Measurements from ENCODE around the gene PTPRN2. TPM values are rescaled to one million over a fixed set of nuclear protein-coding genes. Genes with fewer than 3 reads are reported as not detected.

The PTPRN2 gene
- total and polyA plus RNA-seq, 2 of the 8 experiments (the other 6 are each of a cell fraction or from before 2014, with no cell fraction given): 2.6 to 4.5 TPM

- no peak for TF ChIP-seq ZNF274 (IDR thresholded peaks at IDR 0.05; ENCODE audit: borderline replicate concordance, extremely low read depth, low read length)
- no peak for TF ChIP-seq GABPA (IDR thresholded peaks at IDR 0.05; ENCODE audit: borderline replicate concordance, insufficient read depth, low read length)
- TF ChIP-seq SIRT6 (IDR thresholded peaks at IDR 0.05; ENCODE audit: low read length): no peak
- no peak for TF ChIP-seq SIX5 (IDR thresholded peaks at IDR 0.05; ENCODE audit: low read depth, low read length)
- TF ChIP-seq RBBP5 (IDR thresholded peaks at IDR 0.05; ENCODE audit: borderline replicate concordance, low read depth, low read length): no peak
- no peak for TF ChIP-seq JUN (IDR thresholded peaks at IDR 0.05; ENCODE audit: low read depth, low read length)
- no peak for TF ChIP-seq SP1 (IDR thresholded peaks at IDR 0.05; ENCODE audit: low read depth, low read length)
Measured at GRCh38 chr7:157780721-157781120, 806.9 kb downstream of the PTPRN2 start (continued).

Data from H1 (cell line).